ENCODE results near the gene GADD45A. TPM values are rescaled to one million over a fixed set of nuclear protein-coding genes. Genes with fewer than 3 reads are reported as not detected.

GADD45A gene
- total RNA-seq, 1 donor from 2014 or later: 8.7 TPM

DNA sequence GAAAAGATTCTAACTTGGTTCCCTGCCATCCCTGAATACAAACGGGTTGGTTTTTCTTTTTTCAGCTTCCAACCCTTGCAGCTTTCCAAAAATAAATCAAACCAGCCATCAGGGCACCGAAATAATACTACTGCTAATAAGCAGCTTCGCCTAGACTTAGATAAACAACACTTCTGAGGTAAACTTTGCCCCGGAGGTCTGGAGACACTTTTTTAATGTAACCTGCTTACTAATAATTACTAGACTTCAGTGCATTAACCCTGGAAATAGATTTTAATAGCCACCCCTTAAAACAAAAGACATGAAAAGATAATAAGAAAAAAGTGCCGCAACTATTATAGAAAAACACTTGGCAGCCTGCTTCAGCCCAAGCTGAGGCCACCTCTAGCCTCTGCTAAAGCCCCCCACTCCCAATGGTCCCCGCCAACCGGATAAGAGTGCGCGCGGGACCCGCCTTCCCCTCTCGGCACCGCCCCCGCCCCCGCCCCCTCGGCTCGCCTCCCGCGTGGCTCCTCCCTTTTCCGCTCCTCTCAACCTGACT lies 405 bp upstream of the GADD45A start:
- peak overlapping the region; percentile 95 for H3K4me3 Mint-ChIP-seq
- no peaks in the 10 kb centered on the region for H3K27me3 Mint-ChIP-seq
- no peaks in the 10 kb centered on the region for H3K9me3 Mint-ChIP-seq
- H3K27ac Mint-ChIP-seq: peak overlapping the region; percentile 81
- peaks cover 38% of the 10 kb centered on the region for H3K4me1 Mint-ChIP-seq
- TF ChIP-seq, protein P1, sequence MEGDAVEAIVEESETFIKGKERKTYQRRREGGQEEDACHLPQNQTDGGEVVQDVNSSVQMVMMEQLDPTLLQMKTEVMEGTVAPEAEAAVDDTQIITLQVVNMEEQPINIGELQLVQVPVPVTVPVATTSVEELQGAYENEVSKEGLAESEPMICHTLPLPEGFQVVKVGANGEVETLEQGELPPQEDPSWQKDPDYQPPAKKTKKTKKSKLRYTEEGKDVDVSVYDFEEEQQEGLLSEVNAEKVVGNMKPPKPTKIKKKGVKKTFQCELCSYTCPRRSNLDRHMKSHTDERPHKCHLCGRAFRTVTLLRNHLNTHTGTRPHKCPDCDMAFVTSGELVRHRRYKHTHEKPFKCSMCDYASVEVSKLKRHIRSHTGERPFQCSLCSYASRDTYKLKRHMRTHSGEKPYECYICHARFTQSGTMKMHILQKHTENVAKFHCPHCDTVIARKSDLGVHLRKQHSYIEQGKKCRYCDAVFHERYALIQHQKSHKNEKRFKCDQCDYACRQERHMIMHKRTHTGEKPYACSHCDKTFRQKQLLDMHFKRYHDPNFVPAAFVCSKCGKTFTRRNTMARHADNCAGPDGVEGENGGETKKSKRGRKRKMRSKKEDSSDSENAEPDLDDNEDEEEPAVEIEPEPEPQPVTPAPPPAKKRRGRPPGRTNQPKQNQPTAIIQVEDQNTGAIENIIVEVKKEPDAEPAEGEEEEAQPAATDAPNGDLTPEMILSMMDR (IDR thresholded peaks at IDR 0.05): no peak
- H3K36me3 Mint-ChIP-seq (ENCODE audit: low read depth): peaks cover 14% of the 10 kb centered on the region
- ChIA-PET CTCF (interaction anchor here (3.8 kb wide), 1 partner anchor 76 kb away, joined by 17 read pairs; no protein-coding TSS in a partner anchor), POLR2A (interaction anchor here (0.7 to 3.2 kb wide), 9 partner anchors 8 to 754 kb away, joined by 3 to 20 read pairs (median 6); partner anchors contain the start of genes SERBP1 and SLC35D1)
- DNase-seq (no peak), ATAC-seq (ENCODE audit: low read depth) (no peak)
- intact Hi-C loops (cut with micrococcal nuclease): loop anchor here (1.0 to 10.0 kb wide), 9 partner anchors 7 to 1410 kb away; partner anchors contain the start of genes SERBP1 and SLC35D1

GRCh38 chr1:67685558-67686266 lies 711 bp downstream of the GADD45A start:
- peaks cover 14% of the 10 kb centered on the region for H3K36me3 Mint-ChIP-seq (ENCODE audit: low read depth)
- DNase-seq (peak; percentile 52), ATAC-seq (ENCODE audit: low read depth) (peak; percentile 11)
- peak overlapping the region; percentile 81 for H3K27ac Mint-ChIP-seq
- H3K27me3 Mint-ChIP-seq: no peaks in the 10 kb centered on the region
- no peaks in the 10 kb centered on the region for H3K9me3 Mint-ChIP-seq
- H3K4me1 Mint-ChIP-seq: peaks cover 38% of the 10 kb centered on the region
- intact Hi-C loops (cut with micrococcal nuclease): loop anchor here (1.0 to 10.0 kb wide), 11 partner anchors 8 to 1411 kb away; partner anchors contain the start of genes SERBP1 and SLC35D1
- POLR2A ChIA-PET: interaction anchor here (0.7 to 3.2 kb wide), 10 partner anchors 9 to 755 kb away, joined by 3 to 20 read pairs (median 6); partner anchors contain the start of genes SERBP1 and SLC35D1
- CTCF ChIA-PET: interaction anchor here (3.8 kb wide), 1 partner anchor 75 kb away, joined by 17 read pairs; no protein-coding TSS in a partner anchor
- H3K4me3 Mint-ChIP-seq: peak overlapping the region; percentile 95
- TF ChIP-seq, protein P1 (IDR thresholded peaks at IDR 0.05): no peak

GRCh38 chr1:67686267-67687197 lies 1.5 kb downstream of the GADD45A start:
- intact Hi-C loops (cut with micrococcal nuclease): loop anchor here (1.0 to 10.0 kb wide), 7 partner anchors 50 to 1412 kb away; partner anchors contain the start of gene SLC35D1
- H3K4me3 Mint-ChIP-seq: peak overlapping the region; percentile 95
- TF ChIP-seq, protein P1 (IDR thresholded peaks at IDR 0.05): no peak
- ChIA-PET CTCF (interaction anchor here (3.8 kb wide), 1 partner anchor 74 kb away, joined by 17 read pairs; no protein-coding TSS in a partner anchor), POLR2A (interaction anchor here (3.2 kb wide), 2 partner anchors 50 to 256 kb away, joined by 19 to 20 read pairs; partner anchors contain the start of gene SERBP1)
- H3K4me1 Mint-ChIP-seq: peaks cover 38% of the 10 kb centered on the region
- H3K9me3 Mint-ChIP-seq: no peaks in the 10 kb centered on the region
- H3K27me3 Mint-ChIP-seq: no peaks in the 10 kb centered on the region
- peak overlapping the region; percentile 70 for H3K27ac Mint-ChIP-seq
- ATAC-seq (ENCODE audit: low read depth) (no peak), DNase-seq (peak; percentile 38)
- H3K36me3 Mint-ChIP-seq (ENCODE audit: low read depth): peaks cover 14% of the 10 kb centered on the region

DNA sequence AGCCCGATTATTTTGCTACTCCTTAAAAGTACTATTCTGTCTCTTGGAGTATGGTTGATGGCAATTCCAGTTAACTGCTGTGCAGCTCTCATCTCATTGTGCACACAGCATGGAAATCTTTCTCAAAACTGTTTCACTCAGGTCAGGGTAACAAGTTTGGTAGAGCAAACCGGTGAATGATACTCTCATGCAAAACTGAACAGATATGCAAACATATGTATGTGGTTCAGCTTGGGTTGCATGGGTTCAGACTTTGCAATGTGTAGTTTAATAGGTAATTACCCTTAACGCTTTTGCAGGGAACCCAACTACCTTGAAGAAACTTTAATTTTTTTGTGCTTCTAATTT lies 2.2 kb downstream of the GADD45A start:
- H3K36me3 Mint-ChIP-seq (ENCODE audit: low read depth): peaks cover 14% of the 10 kb centered on the region
- no peaks in the 10 kb centered on the region for H3K9me3 Mint-ChIP-seq
- ATAC-seq (ENCODE audit: low read depth) (no peak), DNase-seq (no peak)
- H3K4me3 Mint-ChIP-seq: peak overlapping the region; percentile 95
- ChIA-PET CTCF (interaction anchor here (3.8 kb wide), 1 partner anchor 73 kb away, joined by 17 read pairs; no protein-coding TSS in a partner anchor), POLR2A (interaction anchor here (3.2 kb wide), 1 partner anchor 257 kb away, joined by 20 read pairs; the partner anchor contains the start of gene SERBP1)
- peaks cover 38% of the 10 kb centered on the region for H3K4me1 Mint-ChIP-seq
- intact Hi-C loops (cut with micrococcal nuclease): loop anchor here (5.0 to 10.0 kb wide), 5 partner anchors 350 to 1412 kb away; partner anchors contain the start of gene SLC35D1
- TF ChIP-seq, protein P1 (IDR thresholded peaks at IDR 0.05): no peak
- H3K27ac Mint-ChIP-seq: no peak overlapping the region
- no peaks in the 10 kb centered on the region for H3K27me3 Mint-ChIP-seq

All from activated B cell treated with CpG ODN at 0.5 μM for 24 hours (primary cell).